C4-2B (cell line): ENCODE results near the gene ERC2.

Source experiments
- ZFX ChIP-seq: fragments of 450-650 bp; IDR thresholded peaks from 2 replicates; pipeline ENCODE4 v1.6.1; 2017
- TF ChIP-seq, protein P1 (sequence below): fragments of 450-650 bp; conservative IDR thresholded peaks from 2 replicates; pipeline ENCODE4 v1.5.1; 2017; ENCODE audit warnings: mild to moderate bottlenecking

GRCh38 chr3:55615694-55616295 is 852.5 kb downstream of the ERC2 start:
- TF ChIP-seq, protein P1, sequence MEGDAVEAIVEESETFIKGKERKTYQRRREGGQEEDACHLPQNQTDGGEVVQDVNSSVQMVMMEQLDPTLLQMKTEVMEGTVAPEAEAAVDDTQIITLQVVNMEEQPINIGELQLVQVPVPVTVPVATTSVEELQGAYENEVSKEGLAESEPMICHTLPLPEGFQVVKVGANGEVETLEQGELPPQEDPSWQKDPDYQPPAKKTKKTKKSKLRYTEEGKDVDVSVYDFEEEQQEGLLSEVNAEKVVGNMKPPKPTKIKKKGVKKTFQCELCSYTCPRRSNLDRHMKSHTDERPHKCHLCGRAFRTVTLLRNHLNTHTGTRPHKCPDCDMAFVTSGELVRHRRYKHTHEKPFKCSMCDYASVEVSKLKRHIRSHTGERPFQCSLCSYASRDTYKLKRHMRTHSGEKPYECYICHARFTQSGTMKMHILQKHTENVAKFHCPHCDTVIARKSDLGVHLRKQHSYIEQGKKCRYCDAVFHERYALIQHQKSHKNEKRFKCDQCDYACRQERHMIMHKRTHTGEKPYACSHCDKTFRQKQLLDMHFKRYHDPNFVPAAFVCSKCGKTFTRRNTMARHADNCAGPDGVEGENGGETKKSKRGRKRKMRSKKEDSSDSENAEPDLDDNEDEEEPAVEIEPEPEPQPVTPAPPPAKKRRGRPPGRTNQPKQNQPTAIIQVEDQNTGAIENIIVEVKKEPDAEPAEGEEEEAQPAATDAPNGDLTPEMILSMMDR: no peak
- TF ChIP-seq ZFX: no peak
